Astrocyte of the spinal cord (primary cell): ENCODE measurements around the gene SPRR1B.
"Not testable (repeated sequence)": the region's sequence is repeated elsewhere in the genome, so short reads cannot be mapped to it uniquely, and the experiment has no call there.

Experiments
- DNase-seq: peaks from one replicate; pipeline ENCODE4 v3.0.0; 2011; ENCODE audit warnings: low read depth, low spot score
- H3K4me3 ChIP-seq: 2 replicates; pipeline ENCODE4 v1.5.1; 2011; ENCODE audit warnings: low read depth, mild to moderate bottlenecking, low read length, moderate library complexity
- CTCF ChIP-seq: IDR thresholded peaks from 2 replicates; pipeline ENCODE4 v1.5.1; 2012; ENCODE audit warnings: low read depth, mild to moderate bottlenecking, low read length, inconsistent platforms
- in situ Hi-C: cut with HindIII; loops from 2 replicates; pipeline ENCODE4 v1.10.0; 2017; ENCODE audit warnings: low sequenced_read_pairs

Gene SPRR1B

GRCh38 chr1:152996633-152997400 is 34.2 kb upstream of the SPRR1B start:
- TF ChIP-seq CTCF = no peak
- no peak overlapping the region for H3K4me3 ChIP-seq
- in situ Hi-C loops = no loop called here
- no peak for DNase-seq

- in situ Hi-C loops = no loop called here
- DNase-seq = no peak
- TF ChIP-seq CTCF = no peak
Measured at GRCh38 chr1:152997901-152998300, 33.1 kb upstream of the SPRR1B start.

GRCh38 chr1:152998476-152998875 is 32.5 kb upstream of the SPRR1B start:
- no peak for TF ChIP-seq CTCF
- H3K4me3 ChIP-seq = no peak overlapping the region
- in situ Hi-C loops = no loop called here

More at GRCh38 chr1:152997901-152998300, 33.1 kb upstream of the SPRR1B start:
- H3K4me3 ChIP-seq = no peak overlapping the region

GRCh38 chr1:152999818-153000217 is 31.2 kb upstream of the SPRR1B start:
- no peak for DNase-seq
- in situ Hi-C loops = no loop called here
- no peak for TF ChIP-seq CTCF
- no peak overlapping the region for H3K4me3 ChIP-seq

More at GRCh38 chr1:152998476-152998875, 32.5 kb upstream of the SPRR1B start:
- DNase-seq = no peak

- no peak for TF ChIP-seq CTCF
- in situ Hi-C loops = no loop called here
- no peak for DNase-seq
- H3K4me3 ChIP-seq = no peak overlapping the region
Measured at GRCh38 chr1:153000294-153000693, 30.7 kb upstream of the SPRR1B start.

- in situ Hi-C loops = no loop called here
Measured at GRCh38 chr1:153001382-153001781, 29.6 kb upstream of the SPRR1B start, which contains the start of gene SPRR3. Gene SPRR3, plus strand, starts transcription at chr1:153001749. Its CDS starts 1,272 bp downstream, at chr1:153003021.

GRCh38 chr1:153011235-153011758 is 19.7 kb upstream of the SPRR1B start:
- H3K4me3 ChIP-seq, DNase-seq, in situ Hi-C loops: not testable (repeated sequence)

More at GRCh38 chr1:153001382-153001781, 29.6 kb upstream of the SPRR1B start, which contains the start of gene SPRR3:
- no peak within 1 kb of the TSS for H3K4me3 ChIP-seq
- no peak for TF ChIP-seq CTCF
- DNase-seq = no peak

GRCh38 chr1:153021829-153022228 is 9.2 kb upstream of the SPRR1B start:
- DNase-seq, in situ Hi-C loops: not testable (repeated sequence)

GRCh38 chr1:153022340-153022739 is 8.7 kb upstream of the SPRR1B start:
- DNase-seq, in situ Hi-C loops: not testable (repeated sequence)

More at GRCh38 chr1:153021829-153022228, 9.2 kb upstream of the SPRR1B start:
- not testable (repeated sequence) for H3K4me3 ChIP-seq

More at GRCh38 chr1:153022340-153022739, 8.7 kb upstream of the SPRR1B start:
- not testable (repeated sequence) for H3K4me3 ChIP-seq
